HCT116 (cell line): ENCODE data around the gene VCAM1. TPM values are rescaled to one million over a fixed set of nuclear protein-coding genes. Genes with fewer than 3 reads are reported as not detected.

ENCODE experiments used
- ATAC-seq: fragments of 200-7000 bp; cut with Tn5 transposase; 2 replicates; pipeline ENCODE4 v1.9.1; 2020; ENCODE audit warnings: mild to moderate bottlenecking, moderate library complexity
- BruUV-seq: library from RNA; stranded (reverse); fragments of 400-500 nt; replicated peaks from 2 replicates; lab custom pipeline; 2021; lab: Mats Ljungman, UMichigan
- CTCF ChIA-PET: fragments of 300-600 bp; sonication (Branson Sonifier 250); formaldehyde crosslinking; loops from one replicate; lab custom pipeline; 2021; ENCODE audit warnings: antibody characterized with exemption; lab: Charles Lee
- POLR2A ChIA-PET: fragments of 300-600, 350-600 bp; sonication (Branson Sonifier 250); formaldehyde crosslinking; loops from one replicate; lab custom pipeline; 2021; ENCODE audit warnings: antibody characterized with exemption; lab: Charles Lee
- RAD21 ChIA-PET, 2 experiments: fragments of 300-600 bp; sonication (Branson Sonifier 250); formaldehyde crosslinking; loops; one replicate each; lab custom pipeline; 2023; ENCODE audit warnings: low total read pairs in 2 of 2; ENCODE audit not compliant: uncharacterized antibody in 2 of 2, unreplicated experiment in 2 of 2, low non-redundant PET in 1 of 2; lab: Charles Lee
- DNase-seq: peaks from one replicate; pipeline ENCODE4 v3.0.0-alpha.2; 2010; ENCODE audit warnings: low read depth, low spot score
- H2AFZ ChIP-seq: fragments of 200-600 bp; shearing (Covaris generic), sonication (generic); 2 replicates; pipeline ENCODE4 v1.6.1; 2017; ENCODE audit warnings: low read depth, mixed run types, mixed read lengths, antibody characterized with exemption, low read length; ENCODE audit not compliant: poor library complexity, severe bottlenecking
- H3K27ac ChIP-seq: 2 replicates; pipeline ENCODE4 v1.5.1; 2012; ENCODE audit warnings: low read depth, low read length
- H3K27me3 ChIP-seq: fragments of 200-600 bp; sonication (generic); 2 replicates; pipeline ENCODE4 v1.6.1; 2016; ENCODE audit warnings: mixed run types, low read length, mixed read lengths; ENCODE audit not compliant: insufficient read depth
- H3K36me3 ChIP-seq, 2 experiments: fragments of 200-500 bp in 1 of 2; fragments of 200-600 bp in 1 of 2; sonication (Bioruptor generic) in 1 of 2; sonication (generic) in 1 of 2; 2 replicates each; pipeline versions ENCODE4 v1.5.1 to v1.6.1; 2014 to 2016; ENCODE audit warnings: low read length in 2 of 2, inconsistent platforms in 1 of 2, mixed read lengths in 1 of 2, mixed run types in 1 of 2; ENCODE audit not compliant: insufficient read depth in 2 of 2, control insufficient read depth in 1 of 2
- H3K4me1 ChIP-seq, 2 experiments: fragments of 200-600 bp in 1 of 2; sonication (generic) in 1 of 2; 2 replicates each; pipeline versions ENCODE4 v1.5.1 to v1.6.1; 2012 to 2017; ENCODE audit warnings: low read length in 2 of 2, inconsistent platforms in 1 of 2, mild to moderate bottlenecking in 1 of 2, mixed read lengths in 1 of 2, mixed run types in 1 of 2, moderate library complexity in 1 of 2; ENCODE audit not compliant: insufficient read depth in 2 of 2, control insufficient read depth in 1 of 2
- H3K4me2 ChIP-seq: fragments of 200-600 bp; sonication (generic); 2 replicates; pipeline ENCODE4 v1.6.1; 2017; ENCODE audit warnings: mixed run types, low read length, mixed read lengths
- H3K4me3 ChIP-seq, 2 experiments: fragments of 200-600 bp in 1 of 2; sonication (generic) in 1 of 2; replicated peaks in 1 of 2; 2 replicates each; pipeline ENCODE4 v1.5.1; 2011 to 2016; ENCODE audit warnings: low read length in 2 of 2, control low read depth in 1 of 2, low read depth in 1 of 2, mild to moderate bottlenecking in 1 of 2, mixed read lengths in 1 of 2, mixed run types in 1 of 2
- H3K79me2 ChIP-seq: fragments of 200-600 bp; sonication (generic); 2 replicates; pipeline ENCODE4 v1.6.1; 2017; ENCODE audit warnings: mild to moderate bottlenecking, mixed run types, low read length, moderate library complexity, mixed read lengths; ENCODE audit not compliant: insufficient read depth
- H3K9ac ChIP-seq: fragments of 200-600 bp; sonication (generic); 2 replicates; pipeline ENCODE4 v1.6.1; 2016; ENCODE audit warnings: low read length, mixed read lengths
- H3K9me2 ChIP-seq: fragments of 200-600 bp; sonication (generic), shearing (Covaris generic); 2 replicates; pipeline ENCODE4 v1.6.1; 2017; ENCODE audit warnings: mixed run types, mild to moderate bottlenecking, moderate library complexity; ENCODE audit not compliant: insufficient read depth
- H3K9me3 ChIP-seq, 2 experiments: fragments of 200-500 bp in 1 of 2; fragments of 200-600 bp in 1 of 2; sonication (Bioruptor generic) in 1 of 2; sonication (generic) in 1 of 2; 2 replicates each; pipeline ENCODE4 v1.6.1; 2014 to 2017; ENCODE audit warnings: low read length in 2 of 2, mixed read lengths in 2 of 2, inconsistent platforms in 1 of 2, low read depth in 1 of 2, mild to moderate bottlenecking in 1 of 2, mixed run types in 1 of 2, moderate library complexity in 1 of 2; ENCODE audit not compliant: control insufficient read depth in 1 of 2, insufficient read depth in 1 of 2
- H4K20me1 ChIP-seq: fragments of 200-600 bp; sonication (generic), shearing (Covaris generic); 2 replicates; pipeline ENCODE4 v1.6.1; 2017; ENCODE audit warnings: mixed run types, mild to moderate bottlenecking, moderate library complexity; ENCODE audit not compliant: insufficient read depth
- CBX3 ChIP-seq: IDR thresholded peaks from 2 replicates; pipeline ENCODE4 v1.6.1; 2012; ENCODE audit warnings: low read depth
- ELF1 ChIP-seq: IDR thresholded peaks from 2 replicates; pipeline ENCODE4 v1.6.1; 2012; ENCODE audit warnings: low read depth, borderline replicate concordance
- EZH2 ChIP-seq: fragments of 200-600 bp; sonication (generic); IDR thresholded peaks from 2 replicates; pipeline ENCODE4 v1.6.1; 2017; ENCODE audit warnings: antibody characterized with exemption, mixed run types
- EZH2phosphoT487 ChIP-seq: fragments of 200-600 bp; IDR thresholded peaks from 2 replicates; pipeline ENCODE4 v1.6.1; 2018; ENCODE audit warnings: antibody characterized with exemption, borderline replicate concordance
- FOSL1 ChIP-seq: IDR thresholded peaks from 2 replicates; pipeline ENCODE4 v1.6.1; 2012; ENCODE audit warnings: low read depth
- JUND ChIP-seq: IDR thresholded peaks from 2 replicates; pipeline ENCODE4 v1.6.1; 2012
- POLR2A ChIP-seq: IDR thresholded peaks from 2 replicates; pipeline ENCODE4 v1.7.0; 2011; ENCODE audit warnings: borderline replicate concordance; ENCODE audit not compliant: insufficient read depth, insufficient read length; ENCODE audit errors: extremely low read depth
- POLR2AphosphoS5 ChIP-seq: IDR thresholded peaks from 2 replicates; pipeline ENCODE4 v1.6.1; 2011; ENCODE audit warnings: mild to moderate bottlenecking, low read depth, low read length, moderate library complexity
- RAD21 ChIP-seq: IDR thresholded peaks from 2 replicates; pipeline ENCODE4 v1.6.1; 2012; ENCODE audit warnings: low read depth, mild to moderate bottlenecking
- SP1 ChIP-seq: IDR thresholded peaks from 2 replicates; pipeline ENCODE4 v1.6.1; 2012; ENCODE audit warnings: low read depth
- TCF7L2 ChIP-seq: IDR thresholded peaks from 2 replicates; pipeline ENCODE4 v1.7.0; 2011; ENCODE audit warnings: borderline replicate concordance, inconsistent platforms; ENCODE audit not compliant: insufficient read depth, insufficient read length; ENCODE audit errors: extremely low read depth
- YY1 ChIP-seq: IDR thresholded peaks from 2 replicates; pipeline ENCODE4 v1.6.1; 2011; ENCODE audit warnings: low read length, low read depth, moderate library complexity, mild to moderate bottlenecking; ENCODE audit not compliant: insufficient replicate concordance; ENCODE audit errors: extremely low read depth
- ZFX ChIP-seq: fragments of 450-650 bp; IDR thresholded peaks from 2 replicates; pipeline ENCODE4 v1.6.1; 2017
- ZNF274 ChIP-seq: fragments of 200-500 bp; sonication (Bioruptor generic); IDR thresholded peaks from 2 replicates; pipeline ENCODE4 v1.6.1; 2014; ENCODE audit warnings: mild to moderate bottlenecking, low read depth, low read length, inconsistent platforms
- intact Hi-C: fragments of 100-400 bp; cut with micrococcal nuclease; formaldehyde crosslinking; loops from 2 replicates; pipeline ENCODE4 v1.10.0; 2022
- total RNA-seq: library from RNA; stranded (reverse); gene quantifications from one replicate; pipeline ENCODE4 v1.2.1, GENCODE V29; 2021; ENCODE audit not compliant: unreplicated experiment
- TF ChIP-seq, protein P1 (sequence below): IDR thresholded peaks from 2 replicates; pipeline ENCODE4 v1.6.1; 2011; ENCODE audit warnings: mild to moderate bottlenecking, low read length, moderate library complexity; ENCODE audit not compliant: insufficient replicate concordance; ENCODE audit errors: extremely low read depth
- TF ChIP-seq, protein P2 (sequence below): IDR thresholded peaks from 2 replicates; pipeline ENCODE4 v1.6.1; 2012; ENCODE audit warnings: low read depth
- TF ChIP-seq, protein P3 (sequence below), 3 experiments: fragments of 200-600 bp in 1 of 3; sonication (generic) in 1 of 3; IDR thresholded peaks in 2 of 3; conservative IDR thresholded peaks in 1 of 3; 2 replicates each; pipeline ENCODE4 v1.5.1; 2012 to 2017; ENCODE audit warnings: low read depth in 2 of 3, low read length in 2 of 3, antibody characterized with exemption in 1 of 3, borderline replicate concordance in 1 of 3, control low read depth in 1 of 3, mild to moderate bottlenecking in 1 of 3, mixed read lengths in 1 of 3, mixed run types in 1 of 3, moderate library complexity in 1 of 3; ENCODE audit not compliant: insufficient read depth in 1 of 3
- TF ChIP-seq, protein P4 (sequence below): IDR thresholded peaks from 2 replicates; pipeline ENCODE4 v1.6.1; 2012

Gene VCAM1
- total RNA-seq, 1 experiment from 2014 or later: 0.17 TPM

DNA sequence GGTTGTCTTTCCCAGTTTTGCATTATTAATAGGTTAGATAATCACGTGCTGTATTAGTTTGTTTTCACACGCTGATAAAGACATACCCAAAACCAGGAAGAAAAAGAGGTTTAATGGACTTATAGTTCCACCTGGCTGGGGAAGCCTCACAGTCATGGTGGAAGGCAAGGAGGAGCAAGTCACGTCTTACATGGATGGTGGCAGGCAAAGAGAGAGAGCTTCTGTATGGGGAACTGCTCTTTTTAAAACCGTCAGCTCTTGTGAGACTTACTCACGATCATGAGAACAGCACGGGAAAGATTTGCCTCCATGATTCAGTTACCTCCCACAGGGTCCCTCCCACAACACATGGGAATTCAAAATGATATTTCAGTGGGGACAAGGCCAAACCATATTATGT lies 2.3 kb upstream of the VCAM1 start:
- H3K4me1 ChIP-seq: peaks cover 0 to 7% of the 10 kb centered on the region in 2 experiments; a peak in 2 of 4 replicates
- intact Hi-C loops: no loop called here
- ChIA-PET RAD21 (no interaction called here), POLR2A (no interaction called here), CTCF (no interaction called here)
- no peak overlapping the region for H3K4me2 ChIP-seq
- no peak overlapping the region for H3K4me3 ChIP-seq
- H3K27me3 ChIP-seq: no peaks in the 10 kb centered on the region
- no peaks in the 10 kb centered on the region for H3K79me2 ChIP-seq
- no peaks in the 10 kb centered on the region for H3K36me3 ChIP-seq
- H3K9me3 ChIP-seq: no peaks in the 10 kb centered on the region
- H2AFZ ChIP-seq: no peak overlapping the region
- TF ChIP-seq ELF1 (no peak), JUND (no peak), YY1 (no peak), CBX3 (no peak), ZFX (no peak), EZH2 (no peak), POLR2A (no peak), ZNF274 (no peak), RAD21 (no peak), SP1 (no peak), TCF7L2 (no peak), EZH2phosphoT487 (no peak), POLR2AphosphoS5 (no peak), FOSL1 (no peak)
- TF ChIP-seq, protein P1, sequence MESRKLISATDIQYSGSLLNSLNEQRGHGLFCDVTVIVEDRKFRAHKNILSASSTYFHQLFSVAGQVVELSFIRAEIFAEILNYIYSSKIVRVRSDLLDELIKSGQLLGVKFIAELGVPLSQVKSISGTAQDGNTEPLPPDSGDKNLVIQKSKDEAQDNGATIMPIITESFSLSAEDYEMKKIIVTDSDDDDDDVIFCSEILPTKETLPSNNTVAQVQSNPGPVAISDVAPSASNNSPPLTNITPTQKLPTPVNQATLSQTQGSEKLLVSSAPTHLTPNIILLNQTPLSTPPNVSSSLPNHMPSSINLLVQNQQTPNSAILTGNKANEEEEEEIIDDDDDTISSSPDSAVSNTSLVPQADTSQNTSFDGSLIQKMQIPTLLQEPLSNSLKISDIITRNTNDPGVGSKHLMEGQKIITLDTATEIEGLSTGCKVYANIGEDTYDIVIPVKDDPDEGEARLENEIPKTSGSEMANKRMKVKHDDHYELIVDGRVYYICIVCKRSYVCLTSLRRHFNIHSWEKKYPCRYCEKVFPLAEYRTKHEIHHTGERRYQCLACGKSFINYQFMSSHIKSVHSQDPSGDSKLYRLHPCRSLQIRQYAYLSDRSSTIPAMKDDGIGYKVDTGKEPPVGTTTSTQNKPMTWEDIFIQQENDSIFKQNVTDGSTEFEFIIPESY: no peak
- TF ChIP-seq, protein P2, sequence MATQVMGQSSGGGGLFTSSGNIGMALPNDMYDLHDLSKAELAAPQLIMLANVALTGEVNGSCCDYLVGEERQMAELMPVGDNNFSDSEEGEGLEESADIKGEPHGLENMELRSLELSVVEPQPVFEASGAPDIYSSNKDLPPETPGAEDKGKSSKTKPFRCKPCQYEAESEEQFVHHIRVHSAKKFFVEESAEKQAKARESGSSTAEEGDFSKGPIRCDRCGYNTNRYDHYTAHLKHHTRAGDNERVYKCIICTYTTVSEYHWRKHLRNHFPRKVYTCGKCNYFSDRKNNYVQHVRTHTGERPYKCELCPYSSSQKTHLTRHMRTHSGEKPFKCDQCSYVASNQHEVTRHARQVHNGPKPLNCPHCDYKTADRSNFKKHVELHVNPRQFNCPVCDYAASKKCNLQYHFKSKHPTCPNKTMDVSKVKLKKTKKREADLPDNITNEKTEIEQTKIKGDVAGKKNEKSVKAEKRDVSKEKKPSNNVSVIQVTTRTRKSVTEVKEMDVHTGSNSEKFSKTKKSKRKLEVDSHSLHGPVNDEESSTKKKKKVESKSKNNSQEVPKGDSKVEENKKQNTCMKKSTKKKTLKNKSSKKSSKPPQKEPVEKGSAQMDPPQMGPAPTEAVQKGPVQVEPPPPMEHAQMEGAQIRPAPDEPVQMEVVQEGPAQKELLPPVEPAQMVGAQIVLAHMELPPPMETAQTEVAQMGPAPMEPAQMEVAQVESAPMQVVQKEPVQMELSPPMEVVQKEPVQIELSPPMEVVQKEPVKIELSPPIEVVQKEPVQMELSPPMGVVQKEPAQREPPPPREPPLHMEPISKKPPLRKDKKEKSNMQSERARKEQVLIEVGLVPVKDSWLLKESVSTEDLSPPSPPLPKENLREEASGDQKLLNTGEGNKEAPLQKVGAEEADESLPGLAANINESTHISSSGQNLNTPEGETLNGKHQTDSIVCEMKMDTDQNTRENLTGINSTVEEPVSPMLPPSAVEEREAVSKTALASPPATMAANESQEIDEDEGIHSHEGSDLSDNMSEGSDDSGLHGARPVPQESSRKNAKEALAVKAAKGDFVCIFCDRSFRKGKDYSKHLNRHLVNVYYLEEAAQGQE: no peak
- TF ChIP-seq, protein P3, sequence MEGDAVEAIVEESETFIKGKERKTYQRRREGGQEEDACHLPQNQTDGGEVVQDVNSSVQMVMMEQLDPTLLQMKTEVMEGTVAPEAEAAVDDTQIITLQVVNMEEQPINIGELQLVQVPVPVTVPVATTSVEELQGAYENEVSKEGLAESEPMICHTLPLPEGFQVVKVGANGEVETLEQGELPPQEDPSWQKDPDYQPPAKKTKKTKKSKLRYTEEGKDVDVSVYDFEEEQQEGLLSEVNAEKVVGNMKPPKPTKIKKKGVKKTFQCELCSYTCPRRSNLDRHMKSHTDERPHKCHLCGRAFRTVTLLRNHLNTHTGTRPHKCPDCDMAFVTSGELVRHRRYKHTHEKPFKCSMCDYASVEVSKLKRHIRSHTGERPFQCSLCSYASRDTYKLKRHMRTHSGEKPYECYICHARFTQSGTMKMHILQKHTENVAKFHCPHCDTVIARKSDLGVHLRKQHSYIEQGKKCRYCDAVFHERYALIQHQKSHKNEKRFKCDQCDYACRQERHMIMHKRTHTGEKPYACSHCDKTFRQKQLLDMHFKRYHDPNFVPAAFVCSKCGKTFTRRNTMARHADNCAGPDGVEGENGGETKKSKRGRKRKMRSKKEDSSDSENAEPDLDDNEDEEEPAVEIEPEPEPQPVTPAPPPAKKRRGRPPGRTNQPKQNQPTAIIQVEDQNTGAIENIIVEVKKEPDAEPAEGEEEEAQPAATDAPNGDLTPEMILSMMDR (IDR thresholded peaks at IDR 0.05 in 2 of 3, conservative IDR thresholded peaks at IDR 0.05 in 1 of 3; ENCODE audit: borderline replicate concordance in 1 of 3, insufficient read depth in 1 of 3, low read depth in 2 of 3, low read length in 2 of 3): no peak
- TF ChIP-seq, protein P4, sequence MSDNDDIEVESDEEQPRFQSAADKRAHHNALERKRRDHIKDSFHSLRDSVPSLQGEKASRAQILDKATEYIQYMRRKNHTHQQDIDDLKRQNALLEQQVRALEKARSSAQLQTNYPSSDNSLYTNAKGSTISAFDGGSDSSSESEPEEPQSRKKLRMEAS: no peak
- H3K27ac ChIP-seq: no peak overlapping the region
- H4K20me1 ChIP-seq: no peaks in the 10 kb centered on the region
- no TSS peak for BruUV-seq
- H3K9ac ChIP-seq: no peak overlapping the region
- H3K9me2 ChIP-seq: no peaks in the 10 kb centered on the region
- DNase-seq (no peak), ATAC-seq (no peak)
